Uterus (tissue), 2 donors: ENCODE results near the gene TBX6.

ENCODE experiments used
- CTCF ChIP-seq, 4 experiments: fragments of 200-600 bp in 2 of 4; fragments of 450-650 bp in 2 of 4; sonication (generic) in 2 of 4; IDR thresholded peaks; one replicate each; pipeline ENCODE4 v1.5.1; 2016 to 2019; ENCODE audit warnings: antibody characterized with exemption in 4 of 4, mild to moderate bottlenecking in 2 of 4, moderate library complexity in 1 of 4
- POLR2A ChIP-seq, 2 donors: fragments of 450-650 bp; IDR thresholded peaks; one replicate each; pipeline ENCODE4 v1.6.1; 2016; ENCODE audit warnings: antibody characterized with exemption in 2 of 2, mild to moderate bottlenecking in 1 of 2, moderate library complexity in 1 of 2

DNA sequence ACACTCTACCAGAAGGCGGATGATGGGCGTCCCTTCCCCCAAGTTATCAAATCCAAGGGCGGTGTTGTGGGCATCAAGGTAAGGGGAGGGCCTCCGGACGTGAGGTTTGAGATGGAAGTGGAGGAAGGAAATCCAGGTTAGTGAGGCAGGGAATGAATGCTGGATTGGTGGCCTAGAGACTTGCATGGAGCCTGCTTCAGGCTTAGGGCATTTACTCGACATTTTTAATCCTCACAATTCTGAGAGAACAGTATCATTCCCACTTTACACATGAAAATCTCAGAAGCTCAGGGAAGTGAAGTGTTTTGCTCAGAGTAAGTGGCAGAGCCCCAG, 24.2 kb downstream of the TBX6 start:
- no peak for TF ChIP-seq CTCF (IDR thresholded peaks at IDR 0.05)
- TF ChIP-seq POLR2A (IDR thresholded peaks at IDR 0.05): no peak
